HG02943 (cell line): ENCODE results near the gene BSX.

Experiments
- ATAC-seq: cut with Tn5 transposase; IDR thresholded peaks from one replicate; pipeline ENCODE4 v1.9.1; 2021; ENCODE audit warnings: mild to moderate bottlenecking, low read depth, moderate library complexity; ENCODE audit not compliant: unreplicated experiment

BSX gene

DNA sequence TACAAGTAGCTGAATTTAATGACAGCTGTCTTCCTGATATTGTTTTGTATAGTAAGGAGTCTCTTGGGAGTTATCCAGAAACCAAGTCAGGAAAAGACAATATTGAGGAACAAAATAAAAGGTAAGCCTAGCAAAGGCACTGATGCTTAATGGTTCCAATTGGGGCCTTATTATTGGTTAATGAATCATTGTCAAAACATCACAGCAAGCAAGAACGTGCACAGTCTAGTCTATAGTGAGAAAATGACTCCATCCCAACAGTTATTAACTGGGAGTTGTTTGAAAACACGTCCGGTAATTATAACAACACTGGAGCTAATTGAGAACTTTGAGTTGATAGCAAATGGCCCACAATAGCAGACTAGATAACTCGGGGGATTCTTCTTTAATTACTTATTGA, 17.7 kb downstream of the BSX start:
- ATAC-seq = no peak

DNA sequence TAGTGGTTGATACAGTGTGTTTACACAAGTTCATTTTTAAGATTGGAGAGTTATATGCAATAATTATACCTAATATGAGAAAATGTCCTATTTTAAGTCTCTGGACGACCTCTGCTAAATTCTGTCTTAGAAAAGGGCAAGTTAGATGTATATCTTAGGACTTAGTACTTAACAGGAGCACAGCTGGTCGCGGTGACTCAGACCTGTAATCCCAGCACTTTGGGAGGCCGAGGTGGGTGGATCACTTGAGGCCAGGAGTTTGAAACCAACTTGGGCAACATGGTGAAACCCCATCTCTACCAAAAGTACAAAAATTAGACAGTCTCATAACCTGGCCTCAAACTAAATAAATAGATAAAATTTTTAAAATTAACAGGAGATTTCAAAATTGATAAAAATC, 27.2 kb downstream of the BSX start:
- no peak for ATAC-seq

DNA sequence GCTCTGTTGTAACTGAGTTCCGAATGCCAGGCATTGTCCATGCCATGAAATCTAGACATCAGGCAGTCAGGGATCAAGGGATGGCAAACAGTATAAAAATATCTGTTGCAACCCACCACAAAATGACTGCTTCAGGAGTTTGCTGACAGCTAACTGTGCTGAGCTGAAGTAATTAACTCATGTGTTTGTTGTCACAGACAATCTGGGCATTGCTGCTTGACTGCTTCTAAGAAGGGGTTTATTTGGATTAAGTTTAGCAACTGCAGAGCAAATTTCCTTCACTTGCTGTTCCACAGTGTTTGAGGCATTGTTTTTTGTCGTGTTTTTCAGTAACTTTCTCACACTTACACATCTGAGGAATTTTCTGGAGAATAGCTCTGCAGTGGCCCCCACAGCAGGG, 30.4 kb downstream of the BSX start:
- no peak for ATAC-seq

DNA sequence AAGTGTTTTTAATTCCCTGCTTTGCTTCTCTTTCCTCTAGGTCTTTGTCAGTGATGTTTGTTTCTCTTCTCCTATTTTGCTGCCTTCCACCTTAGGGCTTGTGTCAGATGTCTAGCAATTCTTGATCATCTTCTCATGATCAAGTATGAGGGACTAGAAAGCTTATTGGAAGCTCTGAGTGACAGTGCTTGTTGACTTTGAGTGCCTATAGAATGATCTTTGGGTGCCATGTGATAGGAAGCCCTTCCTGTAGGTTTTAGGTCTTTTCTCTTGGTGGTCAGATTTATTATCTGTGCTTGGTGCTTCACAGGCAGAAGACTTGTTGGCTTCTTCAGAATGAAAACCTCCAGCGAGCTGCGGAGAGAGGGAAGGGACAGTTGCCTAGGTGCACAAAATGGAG, 43.1 kb downstream of the BSX start:
- ATAC-seq = no peak

DNA sequence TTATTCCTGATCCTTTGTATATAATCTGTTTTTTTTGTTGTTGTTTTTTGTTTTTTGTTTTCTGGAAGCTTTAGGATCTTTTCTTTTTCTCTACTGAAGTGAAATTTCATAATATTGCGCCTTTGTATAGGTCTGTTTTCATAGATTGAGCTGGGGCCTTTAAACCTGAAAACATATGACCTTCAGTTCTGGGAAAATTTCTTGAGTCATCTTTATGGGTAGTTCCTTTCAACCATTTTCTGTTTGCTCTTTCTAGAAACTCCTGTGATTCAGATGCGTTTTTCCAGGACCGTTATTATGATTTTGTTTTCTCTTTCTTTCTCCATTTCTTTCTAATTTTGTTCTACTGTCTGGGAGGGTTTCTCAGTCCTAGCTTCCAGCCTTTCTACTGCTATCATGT, 43.7 kb downstream of the BSX start:
- no peak for ATAC-seq

GRCh38 chr11:122933416-122933815, 48.2 kb downstream of the BSX start:
- ATAC-seq = no peak

DNA sequence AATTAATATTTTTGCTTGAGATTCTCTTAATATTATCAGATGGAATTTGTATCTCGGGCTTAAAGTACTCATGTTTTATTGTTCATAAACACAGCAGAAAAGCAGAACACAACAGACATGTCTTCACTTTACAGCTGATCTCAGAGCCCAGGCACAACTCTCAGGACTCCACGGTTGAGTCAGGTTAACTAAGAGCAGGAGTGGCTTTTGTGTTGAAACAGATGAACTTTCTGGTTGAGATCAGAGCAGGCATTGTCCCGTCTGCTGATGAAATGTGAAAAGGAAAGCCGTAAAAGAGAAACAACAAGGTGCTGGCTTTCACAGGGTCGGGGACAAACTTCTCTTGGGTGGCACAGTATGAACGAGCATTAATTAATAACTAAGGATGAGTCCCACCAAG, 50.1 kb downstream of the BSX start:
- no peak for ATAC-seq
